Activated naive CD4-positive, alpha-beta T cell treated with anti-CD3 and anti-CD28 coated beads, Interleukin-2, amount 50 U/mL, for 24 hours (primary cell): ENCODE measurements around the gene SIK3.

Source experiments
- H3K27ac Mint-ChIP-seq: one replicate; pipeline ENCODE4 v1.8.0; 2021; ENCODE audit warnings: mild to moderate bottlenecking, mixed read lengths
- H3K27me3 Mint-ChIP-seq: one replicate; pipeline ENCODE4 v1.8.0; 2021; ENCODE audit warnings: mixed read lengths
- H3K36me3 Mint-ChIP-seq: one replicate; pipeline ENCODE4 v1.8.0; 2021; ENCODE audit warnings: mixed read lengths
- H3K4me1 Mint-ChIP-seq: one replicate; pipeline ENCODE4 v1.8.0; 2021; ENCODE audit warnings: mixed read lengths
- H3K4me3 Mint-ChIP-seq: one replicate; pipeline ENCODE4 v1.8.0; 2021; ENCODE audit warnings: mild to moderate bottlenecking, mixed read lengths
- H3K9me3 Mint-ChIP-seq: one replicate; pipeline ENCODE4 v1.8.0; 2021; ENCODE audit warnings: mixed read lengths

SIK3 gene

DNA sequence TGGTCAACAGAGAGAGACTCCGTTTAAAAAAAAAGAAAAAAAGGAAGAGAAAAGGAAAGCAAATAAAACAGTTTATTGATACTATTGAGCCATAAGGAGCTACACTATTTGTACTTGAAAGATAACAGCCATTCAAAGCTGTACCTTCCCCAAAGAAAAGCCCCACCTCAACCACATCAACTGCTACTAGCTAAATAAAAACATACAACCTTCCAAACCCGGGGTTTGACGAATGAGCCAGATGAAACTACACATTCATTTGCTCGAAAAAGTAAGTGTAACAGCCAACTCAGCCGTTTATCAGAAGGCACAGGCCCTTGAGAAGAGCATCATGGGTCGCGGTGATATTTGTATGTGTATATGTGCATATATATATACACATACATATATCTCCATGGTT is 78.4 kb downstream of the SIK3 start:
- Mint-ChIP-seq H3K27ac (peak overlapping the region; percentile 11), H3K27me3 (no peaks in the 10 kb centered on the region), H3K36me3 (peaks cover 3% of the 10 kb centered on the region), H3K4me3 (no peak overlapping the region), H3K4me1 (peaks cover 63% of the 10 kb centered on the region), H3K9me3 (no peaks in the 10 kb centered on the region)

DNA sequence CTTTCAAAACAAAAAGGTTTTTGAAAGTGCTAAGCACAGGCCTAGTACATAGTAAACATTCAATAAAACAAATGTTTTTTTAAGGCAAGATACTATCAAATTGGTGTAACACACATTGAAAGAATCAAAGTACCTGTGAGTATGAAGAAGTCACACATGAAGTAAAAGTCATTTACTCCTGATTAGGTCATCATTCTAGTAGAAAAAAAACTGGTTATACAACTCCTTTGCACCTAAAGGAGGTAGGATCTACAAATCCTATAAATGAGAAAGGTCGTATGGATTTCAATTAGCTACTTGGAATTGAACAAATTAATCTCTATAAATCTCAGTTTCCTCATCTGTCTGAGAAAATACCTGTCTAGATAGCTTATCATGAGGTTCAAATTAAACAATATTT is 80.8 kb downstream of the SIK3 start:
- Mint-ChIP-seq H3K9me3 (no peaks in the 10 kb centered on the region), H3K4me1 (peaks cover 41% of the 10 kb centered on the region), H3K36me3 (peaks cover 5% of the 10 kb centered on the region), H3K27me3 (no peaks in the 10 kb centered on the region), H3K4me3 (no peak overlapping the region), H3K27ac (no peak overlapping the region)

DNA sequence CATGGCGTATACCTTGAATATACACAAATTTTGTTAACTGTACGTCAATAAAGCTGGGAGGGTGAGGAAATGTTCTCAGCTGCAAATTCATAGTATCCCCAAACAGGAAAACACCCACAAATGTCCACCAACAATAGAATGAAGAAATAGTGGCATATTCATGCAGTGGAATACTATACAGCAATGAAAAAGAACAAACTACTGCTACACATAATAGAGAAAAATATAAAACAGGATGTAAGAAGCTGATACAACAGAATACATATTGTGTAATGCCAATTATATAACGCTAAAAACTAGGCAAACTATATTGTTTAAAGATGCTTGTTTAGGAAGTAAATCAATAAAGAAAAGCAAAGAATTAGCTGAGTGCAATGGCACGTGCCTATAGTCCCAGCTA is 81.5 kb downstream of the SIK3 start:
- Mint-ChIP-seq H3K4me3 (no peak overlapping the region), H3K27ac (no peak overlapping the region), H3K4me1 (peaks cover 39% of the 10 kb centered on the region), H3K9me3 (no peaks in the 10 kb centered on the region), H3K36me3 (peaks cover 5% of the 10 kb centered on the region), H3K27me3 (no peaks in the 10 kb centered on the region)

DNA sequence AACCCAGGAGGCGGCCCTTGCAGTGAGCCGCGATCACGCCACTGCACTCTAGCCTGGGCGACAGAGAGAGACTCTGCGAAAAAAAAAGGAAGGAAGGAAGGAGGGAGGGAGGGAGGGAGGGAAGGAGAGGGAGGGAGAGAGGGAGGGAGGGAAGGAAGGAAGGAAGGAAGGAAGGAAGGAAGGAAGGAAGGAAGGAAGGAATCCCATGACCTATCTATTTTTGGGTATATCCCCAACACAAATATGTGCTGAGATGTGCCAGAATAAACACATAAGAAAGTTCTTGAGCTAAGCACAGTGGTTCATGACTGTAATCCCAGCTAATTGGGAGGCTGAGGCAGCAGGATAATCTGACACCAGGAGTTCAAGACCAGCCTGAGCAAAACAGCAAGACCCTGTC is 82.0 kb downstream of the SIK3 start:
- Mint-ChIP-seq H3K27ac (no peak overlapping the region), H3K4me3 (no peak overlapping the region), H3K9me3 (no peaks in the 10 kb centered on the region), H3K4me1 (peaks cover 38% of the 10 kb centered on the region), H3K27me3 (no peaks in the 10 kb centered on the region), H3K36me3 (peaks cover 5% of the 10 kb centered on the region)

DNA sequence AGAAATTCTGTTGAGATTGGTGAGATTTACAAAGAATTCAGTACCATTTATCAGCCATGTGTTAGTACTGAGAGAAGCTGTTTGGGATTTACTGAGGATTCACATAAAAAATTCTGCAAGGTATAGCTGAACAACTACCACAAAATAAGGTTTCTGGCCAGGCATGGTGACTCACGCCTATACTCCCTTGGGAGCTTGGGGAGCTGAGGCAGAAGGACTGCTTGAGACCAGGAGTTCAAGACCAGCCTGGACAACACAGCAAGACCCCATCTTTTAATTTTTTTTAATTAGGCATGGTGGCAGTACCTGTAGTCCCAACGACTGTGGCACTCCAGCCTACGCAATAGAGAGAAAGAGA is 86.7 kb downstream of the SIK3 start:
- H3K4me3 Mint-ChIP-seq = no peak overlapping the region
- H3K27me3 Mint-ChIP-seq = no peaks in the 10 kb centered on the region
- H3K36me3 Mint-ChIP-seq = peaks cover 2% of the 10 kb centered on the region
- no peaks in the 10 kb centered on the region for H3K9me3 Mint-ChIP-seq
- peaks cover 31% of the 10 kb centered on the region for H3K4me1 Mint-ChIP-seq
- no peak overlapping the region for H3K27ac Mint-ChIP-seq

DNA sequence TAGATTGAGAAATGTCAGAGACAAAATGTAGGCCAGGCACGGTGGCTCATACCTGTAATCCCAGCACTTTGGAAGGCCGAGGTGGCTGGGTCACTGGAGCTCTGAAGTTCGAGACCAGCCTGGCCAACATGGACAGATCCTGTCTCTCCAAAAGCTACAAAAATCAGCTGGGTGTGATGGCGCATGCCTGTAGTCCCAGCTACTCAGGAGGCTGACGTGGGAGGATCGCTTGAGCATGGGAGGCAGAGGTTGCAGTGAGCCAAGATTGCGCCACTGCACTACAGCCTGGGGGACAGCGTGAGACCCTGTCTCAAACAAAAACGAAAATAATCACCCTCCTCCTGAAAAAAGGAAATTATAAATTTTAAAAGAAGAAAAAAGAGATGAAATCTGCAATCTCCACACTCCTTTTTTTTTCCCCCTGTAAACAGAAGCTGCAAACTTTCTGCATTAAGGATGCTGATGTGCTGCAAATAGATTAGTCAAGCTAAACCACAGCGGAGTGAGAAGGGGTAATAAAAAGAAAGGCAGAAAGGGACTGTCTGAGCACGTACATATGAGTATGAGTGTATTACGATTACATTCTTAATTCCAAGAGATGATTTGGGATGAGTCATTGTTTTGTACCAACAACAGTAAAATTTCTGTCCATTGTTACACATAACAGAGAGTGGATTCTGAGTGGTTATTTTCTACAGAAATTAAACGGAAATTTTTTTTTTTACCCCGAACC is 87.3 kb downstream of the SIK3 start:
- Mint-ChIP-seq H3K4me1 (peaks cover 37% of the 10 kb centered on the region), H3K9me3 (no peaks in the 10 kb centered on the region), H3K4me3 (no peak overlapping the region), H3K27me3 (no peaks in the 10 kb centered on the region), H3K27ac (no peak overlapping the region), H3K36me3 (peaks cover 5% of the 10 kb centered on the region)

DNA sequence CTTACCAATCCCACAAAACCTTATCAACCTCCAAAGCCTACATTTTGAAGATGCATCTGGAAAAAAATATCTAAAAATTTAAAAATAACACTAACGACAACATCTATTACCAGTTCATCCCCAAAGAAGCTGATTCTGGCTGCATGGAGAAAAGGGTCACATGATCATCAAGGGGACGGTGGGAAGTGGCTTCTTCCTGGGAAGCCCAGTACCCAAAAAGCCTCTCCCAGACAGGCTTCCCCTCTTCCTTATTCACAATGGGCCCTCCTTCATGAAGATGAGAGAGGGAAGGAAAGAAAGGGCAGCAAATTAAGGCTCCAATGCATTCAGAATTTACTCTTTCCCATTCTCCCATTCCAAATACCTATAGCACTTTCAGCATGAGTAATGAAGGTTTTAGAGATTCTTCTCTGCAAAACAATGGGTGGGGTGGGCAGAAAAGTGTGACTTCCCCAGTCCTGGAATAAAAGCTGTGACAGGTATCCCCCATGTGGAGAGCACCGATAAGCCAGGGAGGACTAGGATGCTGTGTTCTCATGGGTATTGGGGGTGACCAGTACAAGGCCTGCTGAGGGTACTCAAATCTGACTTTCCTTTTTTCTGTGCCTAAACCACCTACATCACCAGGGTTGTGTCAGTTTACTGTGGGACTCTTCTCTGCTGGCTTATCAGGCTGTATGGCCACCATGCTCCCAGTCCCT is 88.2 kb downstream of the SIK3 start:
- H3K4me1 Mint-ChIP-seq = peaks cover 45% of the 10 kb centered on the region
- no peaks in the 10 kb centered on the region for H3K9me3 Mint-ChIP-seq
- no peaks in the 10 kb centered on the region for H3K27me3 Mint-ChIP-seq
- no peak overlapping the region for H3K4me3 Mint-ChIP-seq
- no peak overlapping the region for H3K27ac Mint-ChIP-seq
- peaks cover 5% of the 10 kb centered on the region for H3K36me3 Mint-ChIP-seq

DNA sequence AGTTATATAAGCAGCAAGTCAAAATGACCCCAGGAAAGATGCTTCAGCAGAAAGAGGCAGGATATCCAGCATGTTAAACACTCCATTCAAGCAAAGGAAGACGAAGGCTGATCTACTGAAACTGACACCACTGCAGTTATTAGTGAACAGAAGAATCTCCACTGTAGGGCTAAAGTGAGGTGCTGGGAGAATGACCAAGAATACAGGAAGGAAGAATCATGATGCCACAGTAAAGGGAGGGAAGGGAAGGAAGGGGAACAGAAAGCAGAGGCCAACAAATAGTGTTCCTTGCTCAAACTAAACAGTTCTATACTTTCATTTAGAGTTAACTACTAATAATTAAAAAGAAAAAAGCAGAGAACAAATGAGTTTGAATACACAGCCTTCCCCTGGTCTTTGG is 92.5 kb downstream of the SIK3 start:
- no peaks in the 10 kb centered on the region for H3K27me3 Mint-ChIP-seq
- no peak overlapping the region for H3K4me3 Mint-ChIP-seq
- H3K36me3 Mint-ChIP-seq = peaks cover 8% of the 10 kb centered on the region
- no peaks in the 10 kb centered on the region for H3K9me3 Mint-ChIP-seq
- no peak overlapping the region for H3K27ac Mint-ChIP-seq
- H3K4me1 Mint-ChIP-seq = peaks cover 71% of the 10 kb centered on the region

DNA sequence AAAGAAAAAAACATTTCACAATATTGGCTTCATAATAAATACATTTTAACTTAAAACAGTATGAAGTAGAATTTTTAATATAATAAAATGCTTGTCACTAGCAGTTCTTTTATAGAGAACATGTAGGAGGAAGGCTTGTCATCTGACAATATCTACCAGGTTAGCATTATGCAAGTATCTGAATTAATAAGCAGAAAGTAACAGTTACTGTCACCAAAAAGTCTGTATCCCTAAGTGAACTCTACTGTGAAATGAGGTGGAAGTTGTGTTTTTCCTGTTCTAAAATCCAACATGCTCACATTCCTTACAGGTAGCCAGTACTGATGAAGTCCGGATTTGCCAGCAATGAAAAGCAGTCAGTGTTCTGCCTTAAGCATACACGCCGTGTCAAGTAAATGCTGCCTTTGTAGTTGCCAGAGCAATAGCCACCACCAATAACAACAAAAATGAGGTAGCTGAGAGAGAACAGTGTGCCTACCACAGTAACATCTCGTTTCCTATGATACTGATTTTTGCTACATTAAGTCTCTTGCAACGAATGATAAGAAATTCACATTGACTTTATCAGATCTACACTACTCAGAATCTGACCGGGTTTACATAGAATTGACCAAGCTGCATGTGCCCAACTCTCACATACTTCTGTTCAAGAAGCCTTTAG is 95.5 kb downstream of the SIK3 start:
- no peak overlapping the region for H3K4me3 Mint-ChIP-seq
- no peaks in the 10 kb centered on the region for H3K27me3 Mint-ChIP-seq
- H3K4me1 Mint-ChIP-seq = peaks cover 72% of the 10 kb centered on the region
- no peaks in the 10 kb centered on the region for H3K9me3 Mint-ChIP-seq
- H3K36me3 Mint-ChIP-seq = peaks cover 11% of the 10 kb centered on the region
- H3K27ac Mint-ChIP-seq = no peak overlapping the region

DNA sequence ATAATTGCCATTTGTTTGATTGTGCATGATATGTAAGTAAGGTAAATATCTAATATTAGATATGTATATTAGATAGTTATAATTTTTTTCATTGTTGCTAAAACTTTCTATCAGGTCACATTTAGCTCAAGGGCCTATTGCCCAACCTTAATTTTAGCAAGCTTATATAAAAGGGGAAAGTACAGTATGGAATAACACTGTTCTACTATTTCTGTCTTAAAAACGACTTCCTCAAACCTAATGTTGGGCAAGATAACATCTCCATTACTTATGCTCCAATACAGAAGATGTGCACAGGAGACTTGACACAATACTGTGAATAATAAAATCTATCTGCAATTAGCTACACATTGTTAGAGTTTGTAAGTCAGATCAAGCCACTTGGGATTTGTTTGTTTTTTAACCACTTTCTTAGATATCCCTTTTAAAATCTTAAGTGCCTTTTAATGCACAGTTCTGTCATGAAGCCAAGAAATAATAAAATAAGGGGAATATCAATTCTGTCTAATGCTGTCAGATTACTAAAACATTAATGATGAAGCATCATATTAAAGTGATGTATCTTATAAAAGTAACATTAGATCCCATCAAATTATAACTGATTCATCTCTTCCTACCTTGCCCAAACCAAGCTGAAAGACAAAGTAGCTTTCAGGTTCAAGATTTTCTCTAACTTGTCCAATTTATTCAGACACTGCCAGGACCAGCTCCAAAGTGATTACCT is 98.1 kb downstream of the SIK3 start:
- H3K27me3 Mint-ChIP-seq = no peaks in the 10 kb centered on the region
- no peak overlapping the region for H3K4me3 Mint-ChIP-seq
- H3K36me3 Mint-ChIP-seq = peaks cover 15% of the 10 kb centered on the region
- no peaks in the 10 kb centered on the region for H3K9me3 Mint-ChIP-seq
- peaks cover 67% of the 10 kb centered on the region for H3K4me1 Mint-ChIP-seq
- no peak overlapping the region for H3K27ac Mint-ChIP-seq

DNA sequence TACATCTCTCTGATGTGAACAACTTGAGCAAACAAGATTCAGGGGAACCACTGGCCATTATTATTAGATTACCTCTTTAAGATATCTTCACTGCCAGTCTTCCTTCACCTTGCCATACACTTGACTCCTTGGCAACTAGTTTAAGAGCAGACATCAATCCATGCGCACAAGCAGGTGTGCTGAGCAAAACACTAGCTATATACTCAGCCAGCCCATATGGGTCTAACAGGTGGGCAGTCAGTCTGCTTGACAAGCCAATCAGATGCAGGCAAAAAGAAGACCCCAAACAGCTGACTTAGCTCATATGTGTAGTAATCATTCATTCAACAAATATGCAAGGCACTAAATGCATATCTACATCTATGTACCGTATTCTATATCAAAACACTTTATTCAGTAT is 101.2 kb downstream of the SIK3 start:
- peaks cover 15% of the 10 kb centered on the region for H3K36me3 Mint-ChIP-seq
- H3K4me1 Mint-ChIP-seq = peaks cover 69% of the 10 kb centered on the region
- H3K4me3 Mint-ChIP-seq = no peak overlapping the region
- no peaks in the 10 kb centered on the region for H3K27me3 Mint-ChIP-seq
- H3K27ac Mint-ChIP-seq = no peak overlapping the region
- H3K9me3 Mint-ChIP-seq = no peaks in the 10 kb centered on the region

DNA sequence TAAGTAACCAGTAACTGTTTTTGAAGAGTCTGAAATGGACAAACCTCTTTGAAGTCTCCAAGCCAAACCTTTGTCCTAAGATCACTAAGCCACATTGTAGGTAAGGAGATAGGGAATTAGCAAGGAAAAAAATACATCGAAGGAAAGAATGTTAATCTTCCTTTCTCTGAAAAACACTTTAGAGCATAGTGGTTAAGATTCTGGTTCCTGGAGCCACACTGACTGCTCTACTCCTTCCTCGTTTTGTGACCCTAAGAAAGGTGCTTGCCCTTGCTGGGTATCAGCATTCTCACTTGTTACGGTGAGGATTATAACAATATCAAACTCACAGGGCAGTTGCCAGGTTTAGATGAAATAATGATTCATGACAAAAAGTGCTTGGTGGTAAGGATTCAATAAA is 104.0 kb downstream of the SIK3 start:
- peak overlapping the region; percentile 6 for H3K27ac Mint-ChIP-seq
- H3K4me3 Mint-ChIP-seq = no peak overlapping the region
- peaks cover 65% of the 10 kb centered on the region for H3K4me1 Mint-ChIP-seq

DNA sequence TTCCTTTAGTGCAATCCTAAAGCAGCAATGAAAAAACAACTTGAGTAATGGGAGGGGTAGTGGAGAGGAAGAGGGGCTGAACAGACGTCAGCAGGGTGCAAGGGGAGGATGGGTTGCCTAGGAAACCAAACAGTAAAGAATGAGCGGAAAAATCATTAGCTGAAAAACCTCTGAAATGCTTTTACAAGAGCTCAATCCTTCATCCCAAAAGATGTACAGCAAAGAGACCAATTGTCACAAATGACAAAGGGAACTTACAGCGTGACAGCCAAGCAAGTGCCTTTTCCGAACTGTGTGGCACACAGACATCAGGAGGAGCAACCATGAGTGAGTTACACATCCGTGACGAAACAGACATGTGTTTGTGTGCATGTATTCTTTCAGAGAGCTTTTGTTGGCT is 104.6 kb downstream of the SIK3 start:
- H3K4me1 Mint-ChIP-seq = peaks cover 70% of the 10 kb centered on the region
- H3K9me3 Mint-ChIP-seq = no peaks in the 10 kb centered on the region
- H3K27ac Mint-ChIP-seq = peak overlapping the region; percentile 93
- H3K4me3 Mint-ChIP-seq = peak overlapping the region; percentile 56
- peaks cover 8% of the 10 kb centered on the region for H3K36me3 Mint-ChIP-seq
- H3K27me3 Mint-ChIP-seq = no peaks in the 10 kb centered on the region

More for the DNA sequence above, 104.0 kb downstream of the SIK3 start:
- Mint-ChIP-seq H3K27me3 (no peaks in the 10 kb centered on the region), H3K9me3 (no peaks in the 10 kb centered on the region), H3K36me3 (peaks cover 8% of the 10 kb centered on the region)

DNA sequence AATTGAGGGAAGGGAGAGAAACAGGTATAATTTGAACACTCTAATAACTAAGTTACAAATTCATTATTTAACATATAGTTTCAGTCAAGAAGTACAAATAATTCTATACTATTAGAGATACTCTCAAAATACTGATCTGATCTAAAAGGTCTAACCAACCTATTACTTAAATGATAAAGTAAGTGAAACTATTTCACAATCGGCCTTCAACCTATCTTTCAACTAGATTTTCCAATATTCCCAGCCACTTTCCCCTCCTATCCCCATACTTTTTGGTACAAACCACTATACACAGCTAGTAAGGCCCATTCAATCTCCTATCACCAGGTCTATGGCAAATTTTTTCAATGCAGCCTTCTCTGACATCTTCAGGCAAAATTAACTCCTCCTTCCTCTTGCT is 106.7 kb downstream of the SIK3 start:
- Mint-ChIP-seq H3K27ac (peak overlapping the region; percentile 2), H3K27me3 (no peaks in the 10 kb centered on the region), H3K9me3 (no peaks in the 10 kb centered on the region), H3K4me1 (peaks cover 75% of the 10 kb centered on the region), H3K4me3 (no peak overlapping the region), H3K36me3 (no peaks in the 10 kb centered on the region)

DNA sequence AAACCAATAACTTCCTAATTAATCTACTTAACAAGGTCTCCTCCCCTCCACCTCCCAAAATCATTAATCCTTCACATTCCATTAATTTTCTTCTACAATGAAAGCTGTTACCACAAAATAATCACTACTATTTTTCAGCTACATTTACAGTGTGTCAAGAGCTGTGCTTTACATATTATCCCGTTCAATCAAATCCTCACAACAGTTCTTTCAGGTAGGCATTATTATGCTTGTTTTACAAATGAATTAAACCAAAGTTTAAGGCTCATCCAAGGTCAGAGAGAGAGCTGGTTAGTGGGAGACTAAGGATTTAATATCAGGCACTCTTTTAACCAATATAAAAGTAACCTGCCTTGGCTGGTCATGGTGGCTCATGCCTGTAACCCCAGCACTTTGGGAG is 107.4 kb downstream of the SIK3 start:
- no peaks in the 10 kb centered on the region for H3K27me3 Mint-ChIP-seq
- H3K4me1 Mint-ChIP-seq = peaks cover 82% of the 10 kb centered on the region
- no peaks in the 10 kb centered on the region for H3K36me3 Mint-ChIP-seq
- H3K9me3 Mint-ChIP-seq = no peaks in the 10 kb centered on the region
- H3K27ac Mint-ChIP-seq = no peak overlapping the region
- no peak overlapping the region for H3K4me3 Mint-ChIP-seq

DNA sequence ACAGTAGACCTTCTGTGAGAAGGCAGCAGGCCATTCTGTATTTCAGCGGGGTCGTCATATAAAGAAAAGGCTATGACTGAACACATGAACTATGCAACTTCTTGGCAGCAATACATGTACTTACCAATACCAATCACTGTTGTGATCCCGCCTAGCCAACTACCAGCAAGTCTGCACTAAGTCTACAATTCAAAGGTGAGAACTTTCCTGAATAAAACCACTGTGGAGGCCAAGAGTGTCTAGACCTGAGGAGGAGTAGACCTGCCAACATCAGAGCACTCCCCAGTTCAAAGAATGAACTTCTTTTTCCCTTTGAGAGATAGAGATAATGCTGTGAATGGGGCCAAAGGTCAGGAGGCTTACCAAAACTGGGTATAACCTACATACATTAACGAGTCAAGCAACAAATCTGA is 108.2 kb downstream of the SIK3 start:
- H3K27ac Mint-ChIP-seq = no peak overlapping the region
- H3K9me3 Mint-ChIP-seq = no peaks in the 10 kb centered on the region
- H3K27me3 Mint-ChIP-seq = no peaks in the 10 kb centered on the region
- H3K36me3 Mint-ChIP-seq = no peaks in the 10 kb centered on the region
- H3K4me3 Mint-ChIP-seq = no peak overlapping the region
- H3K4me1 Mint-ChIP-seq = peaks cover 83% of the 10 kb centered on the region
